Stimulated activated CD4-positive, alpha-beta T cell treated with anti-CD3 and anti-CD28 coated beads, Interleukin-1b, Interleukin-23, amount 100 ng/mL, for 4 hours (primary cell): ENCODE measurements around the gene HSD17B12.
"Not testable (repeated sequence)": the region's sequence is repeated elsewhere in the genome, so short reads cannot be mapped to it uniquely, and the experiment has no call there.

Experiments
- DNase-seq, 2 donors: peaks; one replicate each; pipeline ENCODE4 v3.0.0-alpha.2; 2020; ENCODE audit warnings: low read depth in 2 of 2

HSD17B12 gene

DNA sequence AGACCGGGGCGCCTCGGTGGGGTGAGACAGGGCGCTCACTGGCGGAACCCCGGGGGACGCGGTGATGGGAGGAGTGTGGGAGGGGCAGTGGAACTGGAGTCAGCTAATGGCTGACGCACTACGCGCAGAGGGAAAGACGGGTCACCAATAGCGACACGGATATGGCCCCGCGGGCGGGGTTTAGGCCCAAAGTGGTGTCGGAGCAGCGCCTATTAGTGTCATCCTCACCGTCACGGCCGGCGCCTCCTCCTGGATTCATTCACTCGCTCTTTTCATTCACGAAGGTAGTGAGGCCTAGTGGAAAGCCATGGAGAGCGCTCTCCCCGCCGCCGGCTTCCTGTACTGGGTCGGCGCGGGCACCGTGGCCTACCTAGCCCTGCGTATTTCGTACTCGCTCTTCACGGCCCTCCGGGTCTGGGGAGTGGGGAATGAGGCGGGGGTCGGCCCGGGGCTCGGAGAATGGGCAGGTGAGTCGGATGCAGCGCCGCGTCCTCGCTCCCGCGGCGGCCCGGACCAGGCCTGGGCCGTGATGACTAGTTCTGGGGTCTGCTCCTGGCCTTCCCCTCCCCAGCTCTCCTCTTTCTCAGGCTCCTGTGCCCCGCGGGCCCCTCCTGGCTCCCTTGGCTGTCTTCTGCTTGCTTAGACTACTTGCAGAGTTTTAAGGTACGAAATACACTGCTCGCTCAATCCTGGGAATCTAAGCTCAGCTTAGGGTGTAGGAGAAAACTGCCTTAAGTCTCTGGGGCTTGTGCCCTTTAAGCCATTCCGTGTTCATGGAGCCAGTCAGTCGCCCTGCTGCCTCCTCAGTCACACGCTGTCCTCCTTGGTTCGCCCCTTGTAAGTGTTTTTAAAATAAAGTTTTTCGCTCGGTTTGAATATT, at the start of gene HSD17B12:
HSD17B12 (plus strand) TSS at position 218 of the 880 bp plus-strand sequence; CDS start at position 308, 90 bp downstream.
- peak; percentile 95 to 97 for DNase-seq

GRCh38 chr11:43631732-43632131, 48.8 kb upstream of the HSD17B12 start:
- no peak for DNase-seq

DNA sequence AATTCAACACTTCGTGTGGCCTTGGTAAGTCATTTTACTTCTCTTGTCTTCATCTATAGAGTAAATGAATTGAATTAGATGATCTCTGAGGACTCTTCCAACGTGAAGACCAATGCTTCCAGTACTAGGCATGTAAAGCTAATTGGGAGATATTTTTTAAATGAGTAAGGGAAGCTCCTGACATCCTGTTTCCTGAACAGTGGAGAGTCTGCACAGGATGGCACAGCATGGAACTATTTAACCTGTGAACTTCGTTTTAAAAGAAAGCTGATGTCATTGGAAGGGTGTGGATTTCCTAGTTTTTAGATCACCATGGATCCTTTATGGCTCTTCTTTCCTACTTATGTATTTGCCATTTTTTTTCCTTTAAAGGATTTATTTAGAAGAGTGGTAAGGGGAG, 48.4 kb upstream of the HSD17B12 start:
- DNase-seq, result no peak

GRCh38 chr11:43638717-43639116, 41.8 kb upstream of the HSD17B12 start:
- DNase-seq, result no peak

- DNase-seq, result no peak
Measured at GRCh38 chr11:43639224-43639623, 41.3 kb upstream of the HSD17B12 start.

GRCh38 chr11:43639920-43640319, 40.6 kb upstream of the HSD17B12 start:
- DNase-seq, result no peak

- peak; percentile 74 to 77 for DNase-seq
Measured at GRCh38 chr11:43643898-43644620, 36.5 kb upstream of the HSD17B12 start.

- DNase-seq, result no peak
Measured at GRCh38 chr11:43644621-43645299, 35.8 kb upstream of the HSD17B12 start.

DNA sequence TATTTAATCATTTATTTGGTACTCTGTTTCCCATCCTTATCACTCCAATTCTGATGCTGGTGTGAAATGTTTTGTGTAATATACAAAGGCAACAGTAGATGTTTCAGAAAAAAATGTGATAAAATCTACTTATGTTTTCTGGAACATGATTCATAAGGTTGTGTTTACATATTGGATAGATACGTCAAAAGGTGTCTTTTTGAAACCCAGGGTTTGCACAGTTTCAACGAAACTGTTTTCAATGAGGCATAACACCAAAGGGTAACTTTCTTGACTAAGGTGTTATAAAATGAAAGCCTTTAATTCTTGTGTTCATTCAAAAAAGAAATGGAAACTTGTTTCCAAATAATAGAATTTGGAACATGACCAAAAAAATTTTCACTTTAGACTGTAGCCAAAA, 33.8 kb upstream of the HSD17B12 start:
- no peak for DNase-seq

DNA sequence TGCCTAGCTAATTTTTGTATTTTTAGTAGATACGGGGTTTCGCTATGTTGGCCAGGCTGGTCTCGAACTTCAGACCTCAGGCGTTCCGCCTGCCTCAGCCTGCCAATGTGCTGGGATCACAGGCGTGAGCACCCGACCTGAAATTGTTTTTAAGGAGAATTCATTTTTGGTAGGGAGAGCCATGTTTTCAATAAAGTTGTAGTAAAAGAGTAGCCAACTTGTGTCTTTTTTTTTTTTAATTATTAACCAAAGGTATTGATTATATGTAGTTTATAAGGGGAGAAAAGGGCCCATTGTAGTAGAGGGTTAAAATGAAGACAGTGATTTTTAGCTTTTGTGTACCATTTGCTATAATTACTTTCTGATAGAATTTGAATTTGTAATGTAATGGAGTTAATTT, 31.6 kb upstream of the HSD17B12 start:
- DNase-seq, result no peak

- DNase-seq, result no peak
Measured at GRCh38 chr11:43649501-43649900, 31.0 kb upstream of the HSD17B12 start.

DNA sequence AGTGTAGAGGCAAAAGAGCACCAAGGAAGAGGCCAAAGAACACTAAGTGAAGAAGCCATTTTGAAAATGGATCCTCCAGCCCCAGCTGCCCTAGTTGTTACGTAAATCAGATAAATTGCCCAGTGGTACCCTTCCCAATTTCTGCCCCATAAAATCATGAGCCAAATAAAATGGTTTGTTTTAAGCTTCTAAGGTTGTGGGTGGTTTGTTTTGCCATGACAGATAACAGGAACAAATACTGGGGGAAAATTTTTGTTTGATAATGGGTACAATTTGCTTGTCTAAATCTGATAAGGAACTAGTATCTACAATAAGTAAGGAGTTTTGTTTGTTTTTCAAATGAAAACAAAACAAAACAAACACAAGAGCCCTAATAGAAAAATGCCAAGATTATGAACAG, 30.6 kb upstream of the HSD17B12 start:
- DNase-seq, result no peak

DNA sequence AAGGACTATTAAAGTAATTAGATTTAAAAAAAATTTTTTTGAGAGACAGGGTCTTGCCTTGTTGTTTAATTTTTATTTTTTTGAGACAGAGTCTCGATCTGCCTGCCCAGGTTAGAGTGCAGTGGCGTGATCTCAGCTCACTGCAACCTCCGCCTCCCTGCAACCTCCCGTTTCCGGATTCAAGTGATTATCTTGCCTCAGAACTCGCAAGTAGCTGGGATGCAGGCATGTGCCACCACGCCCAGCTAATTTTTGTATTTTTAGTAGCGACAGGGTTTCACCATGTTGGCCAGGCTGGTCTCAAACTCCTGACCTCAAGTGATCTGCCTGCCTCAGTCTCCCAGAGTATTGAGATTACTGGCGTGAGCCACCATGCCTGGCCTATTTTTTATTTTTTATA, 17.5 kb upstream of the HSD17B12 start:
- DNase-seq, result not testable (repeated sequence)

DNA sequence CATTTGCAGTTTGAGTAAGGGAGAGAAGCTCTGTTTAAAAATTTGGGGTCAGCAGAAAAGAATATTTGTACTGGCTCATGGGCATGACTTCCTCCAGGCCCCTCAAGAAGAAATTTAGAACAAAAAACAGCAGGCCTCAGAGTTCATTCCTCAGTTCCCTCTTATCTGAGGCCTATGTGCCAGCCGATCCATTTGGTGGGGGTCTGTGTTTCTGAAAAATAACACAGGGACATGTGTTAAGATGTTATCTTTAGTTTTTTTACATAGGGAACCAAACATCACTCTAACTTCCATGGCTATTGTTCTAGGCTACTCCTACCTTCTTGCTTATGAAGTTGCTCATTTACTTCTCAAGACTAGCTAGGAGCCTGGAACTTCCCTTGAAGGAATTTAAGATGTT, 16.2 kb upstream of the HSD17B12 start:
- DNase-seq, result no peak

DNA sequence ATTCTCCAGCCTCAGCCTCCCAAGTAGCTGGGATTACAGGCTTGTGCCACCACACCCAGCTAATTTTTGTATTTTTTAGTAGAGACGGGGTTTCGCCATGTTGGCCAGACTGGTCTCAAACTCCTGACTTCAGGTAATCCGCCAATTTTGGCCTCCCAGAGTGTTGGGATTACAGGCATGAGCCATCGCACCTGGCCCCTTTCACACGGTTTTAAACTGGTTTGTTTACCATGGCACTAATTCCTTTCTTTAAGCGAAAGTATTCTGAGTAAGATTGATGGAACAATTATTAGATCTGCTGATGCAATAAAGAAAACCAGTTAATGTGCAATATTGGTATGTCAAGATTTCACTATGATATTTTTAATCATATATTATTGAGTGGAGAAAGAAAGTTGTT, 9.3 kb upstream of the HSD17B12 start:
- not testable (repeated sequence) for DNase-seq

DNA sequence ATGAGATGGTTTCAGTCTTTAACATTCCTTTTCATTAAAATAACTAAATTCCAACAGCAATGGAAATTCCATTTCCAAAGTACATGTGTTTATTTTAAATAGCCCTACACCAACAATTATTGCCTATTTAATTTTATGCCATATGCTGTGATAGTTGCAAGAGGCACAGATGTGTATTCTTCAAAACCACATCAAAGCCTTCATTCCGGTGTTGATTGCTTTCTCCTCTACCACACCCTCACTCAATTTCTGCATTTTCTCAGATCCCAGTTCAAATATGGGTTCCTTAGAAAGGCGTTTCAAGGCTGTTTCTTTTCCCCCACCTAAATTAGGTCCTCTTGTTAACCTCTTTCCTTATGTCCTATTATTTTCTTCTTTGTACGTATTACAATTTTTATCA, 6.0 kb upstream of the HSD17B12 start:
- no peak for DNase-seq

- DNase-seq, result no peak
Measured at GRCh38 chr11:43676933-43677332, 3.6 kb upstream of the HSD17B12 start.

GRCh38 chr11:43681401-43681942, 934 bp downstream of the HSD17B12 start:
- no peak for DNase-seq

GRCh38 chr11:43682081-43682480, 1.5 kb downstream of the HSD17B12 start:
- not testable (repeated sequence) for DNase-seq

DNA sequence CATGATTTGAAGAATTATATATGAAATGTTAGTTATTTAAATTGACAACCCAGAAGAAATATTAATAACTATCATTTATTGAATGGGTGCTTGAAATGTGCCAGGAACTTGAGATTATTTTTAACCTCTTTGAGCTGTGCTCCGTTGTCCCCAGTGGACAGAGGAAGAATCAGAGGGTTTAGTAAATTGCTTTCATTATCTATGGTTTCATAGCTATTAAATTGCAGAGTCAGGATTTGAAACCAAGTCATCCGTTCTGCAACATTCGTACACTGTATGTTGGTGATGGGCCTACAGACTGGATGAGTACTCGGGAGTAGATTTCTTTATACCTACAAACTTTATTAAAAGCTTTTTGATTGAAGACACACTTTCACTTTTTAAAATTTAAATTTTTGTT, 4.9 kb downstream of the HSD17B12 start:
- no peak for DNase-seq

DNA sequence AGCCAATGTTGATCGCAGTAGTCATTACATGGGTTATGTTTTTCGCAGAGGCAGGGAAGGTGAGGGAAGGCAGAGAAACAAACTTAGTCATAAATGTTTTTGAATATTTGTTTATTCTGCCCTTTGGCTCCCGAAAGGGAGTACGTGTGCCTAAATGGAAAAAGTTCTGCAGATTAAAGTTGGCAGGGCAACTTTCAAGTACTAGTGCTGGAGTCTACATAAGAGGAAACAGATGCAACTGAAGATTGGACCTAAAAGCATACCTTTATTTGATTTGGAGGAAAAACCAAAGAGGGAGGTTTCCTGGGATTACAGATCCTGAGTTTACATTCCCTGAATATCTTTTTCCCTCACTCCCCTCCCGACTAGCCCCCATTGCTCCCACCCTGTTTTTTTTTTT, 5.7 kb downstream of the HSD17B12 start:
- no peak for DNase-seq

DNA sequence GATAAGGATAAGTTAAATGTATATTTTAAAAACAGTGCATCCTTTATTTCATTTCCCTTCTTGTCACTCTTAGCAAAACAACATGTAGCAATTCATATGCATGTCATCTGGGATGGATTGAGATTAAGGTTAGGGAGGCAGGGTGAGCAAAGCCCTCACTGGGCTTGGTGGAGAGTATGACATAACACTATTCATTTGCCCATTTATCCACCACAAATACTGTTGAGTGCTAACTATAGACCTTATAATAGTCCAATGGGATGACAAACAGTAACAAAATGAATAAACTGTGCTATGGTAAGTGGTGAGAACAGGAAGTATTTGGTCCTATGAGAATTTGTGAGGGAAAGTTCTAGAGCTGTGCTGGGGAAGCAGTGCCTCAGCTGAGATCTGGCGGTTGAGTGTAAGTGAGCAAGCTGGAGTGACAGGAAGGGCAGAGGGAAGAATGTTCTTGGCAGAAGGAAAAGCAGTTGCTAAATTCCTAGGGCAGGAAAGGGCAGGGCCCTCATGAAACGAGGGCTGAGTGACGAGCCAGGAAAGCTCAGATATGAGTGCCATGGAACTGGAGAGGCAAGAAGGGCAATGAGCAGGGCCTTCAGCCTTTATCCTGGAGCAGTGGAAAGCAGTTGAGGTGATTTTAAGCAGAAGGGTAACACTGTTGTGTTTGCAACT, 6.7 kb downstream of the HSD17B12 start:
- DNase-seq, result no peak
